ENCODE results near the gene SAMHD1. TPM values are rescaled to one million over a fixed set of nuclear protein-coding genes. Genes with fewer than 3 reads are reported as not detected.

Gene SAMHD1
- total and polyA plus RNA-seq, 4 donors, result 14.7 to 51.2 (median 27.7) TPM

GRCh38 chr20:36975099-36975818 is 23.8 kb upstream of the SAMHD1 start:
- WGBS, result 57% methylated on average over 3 of the region's 3 CpGs
- no peak for DNase-seq (ENCODE audit: low spot score)

More at GRCh38 chr20:36975099-36975818, 23.8 kb upstream of the SAMHD1 start:
- no peak overlapping the region for H3K4me3 ChIP-seq (ENCODE audit: low read depth in 1 of 3, low read length in 3 of 3)
- H3K27me3 ChIP-seq (ENCODE audit: control insufficient read depth in 4 of 4, insufficient read depth in 4 of 4, low read length in 3 of 4), result no peaks in the 10 kb centered on the region
- H3K9me3 ChIP-seq (ENCODE audit: control insufficient read depth in 4 of 4, low read length in 3 of 4), result no peaks in the 10 kb centered on the region
- H3K4me1 ChIP-seq (ENCODE audit: control insufficient read depth in 4 of 4, insufficient read depth in 4 of 4, low read length in 3 of 4), result no peaks in the 10 kb centered on the region
- H3K9ac ChIP-seq (ENCODE audit: low read depth in 1 of 2, low read length in 2 of 2), result no peak overlapping the region
- TF ChIP-seq MAX (IDR thresholded peaks at IDR 0.05), result no peak
- no peak for TF ChIP-seq NR2F2 (IDR thresholded peaks at IDR 0.05)
- TF ChIP-seq FOXA1 (IDR thresholded peaks at IDR 0.05), result no peak
- TF ChIP-seq FOXA2 (IDR thresholded peaks at IDR 0.05), result no peak
- TF ChIP-seq CTCF (IDR thresholded peaks at IDR 0.05; ENCODE audit: low read depth, low read length, missing input control), result no peak
- no peak for TF ChIP-seq REST (IDR thresholded peaks at IDR 0.05)
- TF ChIP-seq RXRA (IDR thresholded peaks at IDR 0.05), result no peak
- TF ChIP-seq ATF3 (IDR thresholded peaks at IDR 0.05), result no peak
- no peak for TF ChIP-seq SP1 (IDR thresholded peaks at IDR 0.05)
- TF ChIP-seq TAF1 (conservative IDR thresholded peaks at IDR 0.05), result no peak
- no peak for TF ChIP-seq HNF4G (IDR thresholded peaks at IDR 0.05)
- TF ChIP-seq RAD21 (IDR thresholded peaks at IDR 0.05), result no peak
- TF ChIP-seq YY1 (IDR thresholded peaks at IDR 0.05), result no peak
- TF ChIP-seq EGR1 (IDR thresholded peaks at IDR 0.05; ENCODE audit: low read depth in 2 of 2), result no peak
- no peaks in the 10 kb centered on the region for H3K36me3 ChIP-seq (ENCODE audit: control insufficient read depth in 4 of 4, insufficient read depth in 3 of 4, low read depth in 1 of 4, low read length in 3 of 4)
- no peak overlapping the region for H3K27ac ChIP-seq (ENCODE audit: low read depth in 1 of 2, low read length in 2 of 2)
